Measurements from ENCODE around the gene ZNF438.

- TF ChIP-seq CTCF (conservative IDR thresholded peaks at IDR 0.05; ENCODE audit: low read depth, low read length) (no peak), EZH2 (IDR thresholded peaks at IDR 0.05; ENCODE audit: borderline replicate concordance, low read depth, low read length, poor library complexity, severe bottlenecking) (no peak)
These were observed 102.9 kb downstream of the ZNF438 start for GRCh38 chr10:30928742-30929141.
